Activated effector memory CD4-positive, alpha-beta T cell treated with Interleukin-2 at 50 U/mL for 16 hours (primary cell): ENCODE data around the gene MBD6.
A peak's percentile ranks its signal among the peaks of the same experiment; 100 is the strongest.

Experiments
- DNase-seq: peaks from one replicate; pipeline ENCODE4 v3.0.0-alpha.2; 2020

The MBD6 gene, protein sequence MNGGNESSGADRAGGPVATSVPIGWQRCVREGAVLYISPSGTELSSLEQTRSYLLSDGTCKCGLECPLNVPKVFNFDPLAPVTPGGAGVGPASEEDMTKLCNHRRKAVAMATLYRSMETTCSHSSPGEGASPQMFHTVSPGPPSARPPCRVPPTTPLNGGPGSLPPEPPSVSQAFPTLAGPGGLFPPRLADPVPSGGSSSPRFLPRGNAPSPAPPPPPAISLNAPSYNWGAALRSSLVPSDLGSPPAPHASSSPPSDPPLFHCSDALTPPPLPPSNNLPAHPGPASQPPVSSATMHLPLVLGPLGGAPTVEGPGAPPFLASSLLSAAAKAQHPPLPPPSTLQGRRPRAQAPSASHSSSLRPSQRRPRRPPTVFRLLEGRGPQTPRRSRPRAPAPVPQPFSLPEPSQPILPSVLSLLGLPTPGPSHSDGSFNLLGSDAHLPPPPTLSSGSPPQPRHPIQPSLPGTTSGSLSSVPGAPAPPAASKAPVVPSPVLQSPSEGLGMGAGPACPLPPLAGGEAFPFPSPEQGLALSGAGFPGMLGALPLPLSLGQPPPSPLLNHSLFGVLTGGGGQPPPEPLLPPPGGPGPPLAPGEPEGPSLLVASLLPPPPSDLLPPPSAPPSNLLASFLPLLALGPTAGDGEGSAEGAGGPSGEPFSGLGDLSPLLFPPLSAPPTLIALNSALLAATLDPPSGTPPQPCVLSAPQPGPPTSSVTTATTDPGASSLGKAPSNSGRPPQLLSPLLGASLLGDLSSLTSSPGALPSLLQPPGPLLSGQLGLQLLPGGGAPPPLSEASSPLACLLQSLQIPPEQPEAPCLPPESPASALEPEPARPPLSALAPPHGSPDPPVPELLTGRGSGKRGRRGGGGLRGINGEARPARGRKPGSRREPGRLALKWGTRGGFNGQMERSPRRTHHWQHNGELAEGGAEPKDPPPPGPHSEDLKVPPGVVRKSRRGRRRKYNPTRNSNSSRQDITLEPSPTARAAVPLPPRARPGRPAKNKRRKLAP

GRCh38 chr12:57522011-57522886, at the start of gene MBD6:
MBD6 (plus strand) TSS chr12:57522824; CDS start chr12:57524304, 1,480 bp downstream.
- DNase-seq = peak; percentile 87

GRCh38 chr12:57473392-57473791, 49.2 kb upstream of the MBD6 start:
- DNase-seq = no peak

DNA sequence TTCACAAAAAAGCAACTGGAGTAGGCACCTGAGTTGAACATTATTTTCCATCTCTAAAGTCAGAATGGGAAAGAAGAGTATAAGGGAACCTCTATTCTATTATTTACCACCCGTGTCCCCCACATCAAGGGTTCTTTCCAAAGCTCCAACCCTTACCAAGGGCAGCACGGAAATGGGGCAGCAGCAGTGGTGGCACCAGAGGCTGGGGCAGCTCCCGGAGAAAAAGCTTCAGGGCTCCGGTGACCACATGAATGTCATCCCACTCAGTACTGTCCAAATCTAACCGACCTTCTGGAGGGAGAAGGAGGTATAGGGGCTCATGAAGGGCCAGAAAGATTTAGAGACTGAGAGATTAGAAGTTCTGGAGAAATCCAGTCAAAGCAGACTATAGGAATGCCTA, 48.7 kb upstream of the MBD6 start:
- DNase-seq = no peak

- no peak for DNase-seq
These were observed 48.2 kb upstream of the MBD6 start for GRCh38 chr12:57474430-57474829.

- DNase-seq = no peak
These were observed 47.8 kb upstream of the MBD6 start for GRCh38 chr12:57474862-57475261.

GRCh38 chr12:57475271-57476161, 47.1 kb upstream of the MBD6 start:
- no peak for DNase-seq

- peak; percentile 53 for DNase-seq
These were observed 46.2 kb upstream of the MBD6 start for GRCh38 chr12:57476162-57476992.

DNA sequence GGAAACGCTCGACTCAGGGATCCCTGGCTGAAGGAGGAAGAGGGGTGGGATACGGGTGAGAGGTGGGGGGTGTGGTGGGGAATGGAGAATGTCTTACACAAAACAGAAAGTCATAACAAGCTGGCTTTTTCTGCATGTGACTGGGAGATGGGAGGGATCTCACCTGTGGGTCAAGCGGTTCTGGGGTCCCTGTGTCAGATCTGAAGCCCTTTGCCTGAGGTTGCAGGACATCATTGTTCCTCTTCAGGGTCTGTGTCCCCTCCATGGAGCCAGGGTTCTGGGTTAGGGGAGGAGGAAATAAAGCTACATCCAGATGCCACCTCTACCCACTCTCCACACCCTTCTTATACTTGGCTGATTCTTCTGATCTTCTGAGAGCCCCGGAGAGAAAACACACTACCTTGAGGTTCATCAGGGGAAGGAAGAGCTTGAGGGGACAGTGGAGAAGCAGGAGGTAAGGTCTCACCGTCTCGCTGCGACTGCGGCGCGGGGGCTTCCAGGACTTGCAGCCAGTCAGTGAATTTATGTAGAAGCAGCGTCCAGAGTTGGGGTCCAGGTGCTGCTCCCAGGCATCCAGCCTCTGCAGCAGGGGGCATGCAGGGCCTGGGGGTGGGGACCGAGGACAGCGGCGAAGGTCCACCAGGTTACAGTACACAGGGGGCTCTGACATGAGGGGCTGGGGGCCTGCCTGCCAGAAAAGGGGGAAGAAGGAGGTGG, 45.5 kb upstream of the MBD6 start:
- DNase-seq = no peak

- no peak for DNase-seq
These were observed 44.6 kb upstream of the MBD6 start for GRCh38 chr12:57477710-57478681.

- DNase-seq = no peak
These were observed 43.6 kb upstream of the MBD6 start for GRCh38 chr12:57479043-57479375.

GRCh38 chr12:57479376-57480115, 43.1 kb upstream of the MBD6 start, which contains the start of gene ARHGAP9:
ARHGAP9 (minus strand) TSS chr12:57479866; CDS start chr12:57479406, 460 bp downstream.
- DNase-seq = no peak

DNA sequence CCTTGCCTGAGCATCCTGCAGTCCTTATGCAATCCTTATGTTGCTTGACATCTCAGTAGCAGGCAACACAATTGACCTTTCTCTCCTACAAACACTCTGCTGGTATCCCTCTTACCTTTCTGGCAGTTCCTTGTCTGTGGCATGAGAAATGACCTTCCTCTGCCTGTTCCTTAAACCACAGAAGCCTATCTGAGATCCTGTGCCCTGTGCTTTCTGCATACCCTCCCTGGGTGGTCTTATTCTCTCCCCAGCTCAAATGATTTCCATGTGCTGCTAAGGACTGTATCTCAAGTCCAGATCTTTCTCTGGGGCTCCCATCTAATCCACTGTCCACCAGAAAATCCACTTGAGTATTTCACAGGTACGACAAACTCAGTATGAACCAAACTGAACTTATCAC, 41.0 kb upstream of the MBD6 start:
- no peak for DNase-seq

DNA sequence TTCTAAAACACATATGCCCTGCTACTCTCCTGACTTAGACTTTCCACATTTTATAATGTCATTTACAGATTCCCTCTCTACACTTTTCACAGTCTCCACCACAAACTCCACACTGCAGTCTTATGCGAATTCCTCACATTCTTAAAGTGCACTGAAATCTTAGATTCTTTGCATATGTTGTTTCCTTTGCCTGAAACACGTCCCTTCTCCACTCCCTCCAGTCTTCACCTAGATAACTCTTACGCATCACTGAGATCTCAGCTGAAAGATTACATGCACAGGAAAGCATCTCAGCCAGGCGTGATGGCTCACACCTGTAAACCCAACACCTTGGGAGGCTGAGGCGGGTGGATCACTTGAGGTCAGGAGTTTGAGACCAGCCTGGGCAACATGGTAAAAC, 39.2 kb upstream of the MBD6 start:
- no peak for DNase-seq

GRCh38 chr12:57485695-57486094, 36.9 kb upstream of the MBD6 start:
- DNase-seq = no peak

GRCh38 chr12:57487055-57487596, 35.5 kb upstream of the MBD6 start:
- DNase-seq = no peak

- DNase-seq = peak; percentile 89
These were observed 34.8 kb upstream of the MBD6 start, which contains the start of gene MARS1 for GRCh38 chr12:57487597-57488401. MARS1 (plus strand) TSS chr12:57488068; CDS start chr12:57488091, 23 bp downstream.
